H1 (cell line): ENCODE results near the gene RAB3GAP2. TPM values are rescaled to one million over a fixed set of nuclear protein-coding genes. Genes with fewer than 3 reads are reported as not detected.

Experiments
- CTCF ChIA-PET: fragments of 300-600 bp; sonication (Branson Sonifier 250); formaldehyde crosslinking; loops from one replicate; lab custom pipeline; 2021; ENCODE audit not compliant: partially characterized antibody; lab: Charles Lee
- POLR2A ChIA-PET: fragments of 300-600 bp; sonication (Branson Sonifier 250); formaldehyde crosslinking; loops from one replicate; lab custom pipeline; 2021; ENCODE audit warnings: inconsistent platforms; ENCODE audit not compliant: partially characterized antibody; lab: Charles Lee
- DNase-seq, 2 experiments: peaks; one replicate each; pipeline versions ENCODE4 v3.0.0 to v3.0.0-alpha.2; 2010 to 2022; ENCODE audit warnings: low spot score in 2 of 2, low read depth in 1 of 2, mixed read lengths in 1 of 2
- FAIRE-seq: peaks from 2 replicates; lab custom pipeline; 2011; peaks lifted over from hg19 to GRCh38; lab: Jason Lieb, UNC
- H2AFZ ChIP-seq: 2 replicates; pipeline ENCODE4 v1.8.1; 2012; ENCODE audit warnings: low read length, inconsistent platforms
- H2AK5ac ChIP-seq: 2 replicates; pipeline ENCODE4 v1.6.1; 2013; ENCODE audit warnings: low read depth, low read length
- H2BK120ac ChIP-seq: replicated peaks from 2 replicates; pipeline ENCODE3; 2013; ENCODE audit warnings: low read depth, low read length, inconsistent platforms
- H2BK12ac ChIP-seq: 2 replicates; pipeline ENCODE4 v1.6.1; 2013; ENCODE audit warnings: low read depth, low read length
- H2BK15ac ChIP-seq: 2 replicates; pipeline ENCODE4 v1.6.1; 2013; ENCODE audit warnings: low read length
- H2BK20ac ChIP-seq: 2 replicates; pipeline ENCODE4 v1.6.1; 2013; ENCODE audit warnings: low read length
- H2BK5ac ChIP-seq: 2 replicates; pipeline ENCODE4 v1.6.1; 2013; ENCODE audit warnings: low read depth, low read length
- H3K14ac ChIP-seq: 2 replicates; pipeline ENCODE4 v1.6.1; 2013; ENCODE audit warnings: inconsistent platforms; ENCODE audit not compliant: insufficient read length
- H3K18ac ChIP-seq: 2 replicates; pipeline ENCODE4 v1.6.1; 2013; ENCODE audit warnings: low read length; ENCODE audit errors: extremely low read depth
- H3K23ac ChIP-seq: 2 replicates; pipeline ENCODE4 v1.6.1; 2013; ENCODE audit warnings: inconsistent platforms; ENCODE audit not compliant: insufficient read length
- H3K23me2 ChIP-seq: 2 replicates; pipeline ENCODE4 v1.6.1; 2013; ENCODE audit warnings: low read depth, low read length
- H3K27ac ChIP-seq: 2 replicates; pipeline ENCODE4 v1.6.1; 2011; ENCODE audit warnings: low read depth, low read length, inconsistent platforms
- H3K27me3 ChIP-seq, 4 experiments: replicated peaks in 1 of 4; 1 replicate in 1 of 4; 2 replicates in 3 of 4; pipeline versions ENCODE4 v1.6.1 to v1.8.1; 2011 to 2013; ENCODE audit warnings: low read length in 3 of 4, mild to moderate bottlenecking in 3 of 4, inconsistent platforms in 2 of 4, mixed read lengths in 2 of 4, moderate library complexity in 1 of 4; ENCODE audit not compliant: control insufficient read depth in 3 of 4, insufficient read depth in 3 of 4; ENCODE audit errors: extremely low read depth in 1 of 4
- H3K36me3 ChIP-seq, 4 experiments: 2 replicates each; pipeline versions ENCODE4 v1.6.1 to v1.8.1; 2011 to 2013; ENCODE audit warnings: mild to moderate bottlenecking in 4 of 4, low read length in 3 of 4, moderate library complexity in 2 of 4, control low read depth in 1 of 4, inconsistent platforms in 1 of 4; ENCODE audit not compliant: insufficient read depth in 4 of 4, control insufficient read depth in 2 of 4
- H3K4ac ChIP-seq: replicated peaks from 2 replicates; pipeline ENCODE3; 2013; ENCODE audit warnings: low read length, low read depth, mixed read lengths, inconsistent platforms; ENCODE audit not compliant: insufficient read length
- H3K4me1 ChIP-seq, 4 experiments: replicated peaks in 1 of 4; 1 replicate in 1 of 4; 2 replicates in 3 of 4; pipeline versions ENCODE4 v1.6.1 to v1.8.1; 2011 to 2013; ENCODE audit warnings: low read length in 3 of 4, inconsistent platforms in 2 of 4, mixed read lengths in 1 of 4; ENCODE audit not compliant: insufficient read depth in 4 of 4, control insufficient read depth in 3 of 4
- H3K4me2 ChIP-seq, 2 experiments: 2 replicates each; pipeline versions ENCODE4 v1.6.1 to v1.8.1; 2011 to 2013; ENCODE audit warnings: low read depth in 2 of 2, low read length in 2 of 2, control low read depth in 1 of 2, inconsistent platforms in 1 of 2, mild to moderate bottlenecking in 1 of 2; ENCODE audit not compliant: insufficient read depth in 1 of 2
- H3K4me3 ChIP-seq, 4 experiments: fragments of 200-600, 300-600 bp in 1 of 4; sonication (generic), shearing (Covaris generic), sonication (Bioruptor Twin) in 1 of 4; 2 replicates each; pipeline versions ENCODE4 v1.5.1 to v1.8.1; 2011 to 2016; ENCODE audit warnings: low read length in 4 of 4, low read depth in 3 of 4, control low read depth in 2 of 4, inconsistent platforms in 2 of 4, mild to moderate bottlenecking in 2 of 4, mixed read lengths in 1 of 4, moderate library complexity in 1 of 4; ENCODE audit not compliant: insufficient read depth in 2 of 4; ENCODE audit errors: extremely low read depth in 1 of 4
- H3K56ac ChIP-seq: replicated peaks from 2 replicates; pipeline ENCODE3; 2013; ENCODE audit warnings: low read depth, mild to moderate bottlenecking, mixed read lengths, low read length, inconsistent platforms; ENCODE audit not compliant: insufficient read length
- H3K79me1 ChIP-seq: 2 replicates; pipeline ENCODE4 v1.6.1; 2013; ENCODE audit warnings: low read depth, low read length, control low read depth
- H3K79me2 ChIP-seq, 2 experiments: 2 replicates each; pipeline versions ENCODE4 v1.6.1 to v1.8.1; 2012 to 2013; ENCODE audit warnings: low read length in 2 of 2, mild to moderate bottlenecking in 2 of 2, inconsistent platforms in 1 of 2; ENCODE audit not compliant: insufficient read depth in 2 of 2, control insufficient read depth in 1 of 2
- H3K9ac ChIP-seq, 4 experiments: replicated peaks in 1 of 4; 1 replicate in 1 of 4; 2 replicates in 3 of 4; pipeline versions ENCODE4 v1.6.1 to v1.8.1; 2011 to 2013; ENCODE audit warnings: low read depth in 3 of 4, low read length in 3 of 4, control low read depth in 2 of 4, mild to moderate bottlenecking in 2 of 4, moderate library complexity in 2 of 4, inconsistent platforms in 1 of 4; ENCODE audit errors: extremely low read depth in 1 of 4
- H3K9me3 ChIP-seq, 2 experiments: 2 replicates each; pipeline versions ENCODE4 v1.6.1 to v1.8.1; 2012 to 2013; ENCODE audit warnings: mild to moderate bottlenecking in 2 of 2, moderate library complexity in 2 of 2, control low read depth in 1 of 2, inconsistent platforms in 1 of 2, low read depth in 1 of 2, low read length in 1 of 2, mixed read lengths in 1 of 2; ENCODE audit not compliant: insufficient read depth in 2 of 2
- H4K20me1 ChIP-seq, 2 experiments: replicated peaks in 1 of 2; 2 replicates each; pipeline versions ENCODE3 to v1.8.1; 2011 to 2013; ENCODE audit warnings: inconsistent platforms in 2 of 2, low read length in 2 of 2, mild to moderate bottlenecking in 1 of 2; ENCODE audit not compliant: insufficient read depth in 2 of 2, control insufficient read depth in 1 of 2
- H4K5ac ChIP-seq: 2 replicates; pipeline ENCODE4 v1.6.1; 2013; ENCODE audit warnings: low read length, low read depth, mixed read lengths, inconsistent platforms; ENCODE audit not compliant: insufficient read length
- H4K8ac ChIP-seq: 2 replicates; pipeline ENCODE4 v1.8.0; 2013; ENCODE audit warnings: mild to moderate bottlenecking, moderate library complexity, low read length, inconsistent platforms; ENCODE audit not compliant: insufficient read depth; ENCODE audit errors: extremely low read depth
- H4K91ac ChIP-seq: replicated peaks from 2 replicates; pipeline ENCODE3; 2013; ENCODE audit warnings: low read length, mixed read lengths, inconsistent platforms; ENCODE audit not compliant: insufficient read length
- ATF2 ChIP-seq: IDR thresholded peaks from 2 replicates; pipeline ENCODE4 v1.6.1; 2012; ENCODE audit warnings: low read length, inconsistent platforms
- BACH1 ChIP-seq: IDR thresholded peaks from 2 replicates; pipeline ENCODE4 v1.6.1; 2012; ENCODE audit warnings: low read length, improper control_type of control experiment
- BRCA1 ChIP-seq: IDR thresholded peaks from 2 replicates; pipeline ENCODE4 v1.6.1; 2012; ENCODE audit warnings: low read depth, low read length, improper control_type of control experiment
- EGR1 ChIP-seq: IDR thresholded peaks from 2 replicates; pipeline ENCODE4 v1.6.1; 2011; ENCODE audit warnings: low read depth, low read length, borderline replicate concordance
- FOSL1 ChIP-seq: IDR thresholded peaks from 2 replicates; pipeline ENCODE4 v1.6.1; 2011; ENCODE audit warnings: mild to moderate bottlenecking, low read depth, low read length, moderate library complexity; ENCODE audit not compliant: insufficient read depth
- GABPA ChIP-seq: IDR thresholded peaks from 2 replicates; pipeline ENCODE4 v1.6.1; 2011; ENCODE audit warnings: mild to moderate bottlenecking, low read length, moderate library complexity, borderline replicate concordance; ENCODE audit not compliant: insufficient read depth
- GTF2F1 ChIP-seq: IDR thresholded peaks from 2 replicates; pipeline ENCODE4 v1.6.1; 2012; ENCODE audit warnings: low read depth, low read length, improper control_type of control experiment, borderline replicate concordance
- MAFK ChIP-seq: IDR thresholded peaks from 2 replicates; pipeline ENCODE4 v1.6.1; 2012; ENCODE audit warnings: low read depth, mild to moderate bottlenecking, improper control_type of control experiment, low read length
- PHF8 ChIP-seq: fragments of 200-600 bp; sonication (generic); conservative IDR thresholded peaks from 2 replicates; pipeline ENCODE4 v1.7.1; 2012; ENCODE audit warnings: low read depth, mild to moderate bottlenecking, inconsistent platforms, low read length, moderate library complexity
- SRF ChIP-seq: IDR thresholded peaks from 2 replicates; pipeline ENCODE4 v1.6.1; 2011; ENCODE audit warnings: mild to moderate bottlenecking, low read depth, low read length, moderate library complexity
- TCF12 ChIP-seq: IDR thresholded peaks from 2 replicates; pipeline ENCODE4 v1.6.1; 2011; ENCODE audit warnings: low read depth, mild to moderate bottlenecking, low read length
- WGBS, 2 experiments: shearing (Covaris generic) in 1 of 2; methylation state at CpG; one replicate each; pipeline versions ENCODE4 v1.1.6 to v1.1.7; 2013 to 2015; ENCODE audit warnings: low lambda C conversion rate in 2 of 2, mixed read lengths in 2 of 2, inconsistent platforms in 1 of 2, low coverage in 1 of 2, missing lambda C conversion rate in 1 of 2; ENCODE audit not compliant: insufficient replicate concordance in 2 of 2, insufficient coverage in 1 of 2, insufficient read length in 1 of 2; ENCODE audit errors: extremely low coverage in 1 of 2, missing lambda C conversion rate in 1 of 2; 5-methylcytosine and 5-hydroxymethylcytosine counted together
- polyA plus RNA-seq, 7 experiments: library from polyadenylated mRNA; depleted of rRNA in 3 of 7; stranded (reverse) in 5 of 7; unstranded in 2 of 7; fragments of >200 nt in 5 of 7; fragments of 200-250 nt in 2 of 7; gene quantifications; 1 replicate in 5 of 7; 2 replicates in 1 of 7; 4 replicates in 1 of 7; pipeline versions ENCODE4 v1.2.1 to v1.2.3, GENCODE V29; 2011 to 2013; ENCODE audit warnings: missing spikeins in 2 of 7, mixed read lengths in 2 of 7
- total RNA-seq: library from RNA; stranded (reverse); fragmentation: NEBNext Ultra II Directional; extraction: Animal tissue kit (Norgen Biotek cat#: 25700); gene quantifications from 2 replicates; pipeline ENCODE4 v1.2.1, GENCODE V29; 2021

The RAB3GAP2 gene
- total and polyA plus RNA-seq, 2 of the 8 experiments (the other 6 are each of a cell fraction or from before 2014, with no cell fraction given), result 19.7 to 52.7 TPM

- TF ChIP-seq GABPA, result no peak
- no peak for TF ChIP-seq EGR1
- TF ChIP-seq FOSL1, result no peak
- TF ChIP-seq TCF12, result no peak
- no peak for TF ChIP-seq ATF2
- TF ChIP-seq SRF, result no peak
- TF ChIP-seq MAFK, result no peak
- TF ChIP-seq BACH1, result no peak
- TF ChIP-seq GTF2F1, result no peak
- TF ChIP-seq BRCA1, result no peak
- no peak for TF ChIP-seq PHF8
- TF ChIP-seq, all 59 proteins: peak for 0
- Histone ChIP-seq H4K5ac (no peak overlapping the region), H3K36me3 (peaks cover 0 to 28% (median 9%) of the 10 kb centered on the region in 4 experiments; a peak in 6 of 8 replicates), H4K8ac (no peak overlapping the region), H3K27me3 (no peaks in the 10 kb centered on the region), H3K4me3 (no peak overlapping the region), H3K27ac (no peak overlapping the region), H2AFZ (no peak overlapping the region), H3K9me3 (no peaks in the 10 kb centered on the region), H3K23ac (no peak overlapping the region), H3K79me2 (no peaks in the 10 kb centered on the region), H2AK5ac (no peak overlapping the region), H3K4me1 (no peaks in the 10 kb centered on the region), H3K18ac (no peak overlapping the region), H4K20me1 (peaks cover 0 to 2% of the 10 kb centered on the region in 2 experiments), H3K79me1 (no peaks in the 10 kb centered on the region), H3K9ac (no peak overlapping the region), H3K14ac (no peak overlapping the region), H2BK12ac (no peak overlapping the region), H2BK5ac (no peak overlapping the region), H3K23me2 (no peaks in the 10 kb centered on the region; the same call in 1 of the 2 replicates), H3K56ac (no peak overlapping the region), H3K4me2 (no peak overlapping the region), H4K91ac (no peak overlapping the region), H2BK120ac (no peak overlapping the region), H3K4ac (no peak overlapping the region), H2BK15ac (no peak overlapping the region), H2BK20ac (no peak overlapping the region)
- POLR2A ChIA-PET, result interaction anchor here (0.8 to 1.0 kb wide), 2 partner anchors 11 to 21 kb away, joined by 3 read pairs; no protein-coding TSS in a partner anchor
- CTCF ChIA-PET, result no interaction called here
- WGBS, 2 experiments, result 94% methylated on average over 1 of the region's 1 CpG; no CpG with 5 or more reads in 1 of the 2 experiments
- DNase-seq (no peak), FAIRE-seq (no peak)
Measured at GRCh38 chr1:220176540-220176939, 95.7 kb downstream of the RAB3GAP2 start.
